Astrocyte (in vitro differentiated cells and primary cell): ENCODE measurements around the gene MMP7. TPM values are rescaled to one million over a fixed set of nuclear protein-coding genes. Genes with fewer than 3 reads are reported as not detected.

Experiments used
- DNase-seq: peaks from one replicate; pipeline ENCODE4 v3.0.0-alpha.2; 2010; ENCODE audit warnings: low read depth
- FAIRE-seq: peaks from 2 replicates; lab custom pipeline; 2011; peaks lifted over from hg19 to GRCh38; lab: Jason Lieb, UNC
- H2AFZ ChIP-seq: 2 replicates; pipeline ENCODE4 v1.6.0; 2012; ENCODE audit warnings: low read depth, low read length, inconsistent platforms
- H3K27ac ChIP-seq: 2 replicates; pipeline ENCODE4 v1.5.1; 2011; ENCODE audit warnings: low read depth, low read length, inconsistent platforms
- H3K27me3 ChIP-seq: 2 replicates; pipeline ENCODE4 v1.6.0; 2011; ENCODE audit warnings: low read length, inconsistent platforms; ENCODE audit not compliant: insufficient read depth
- H3K36me3 ChIP-seq: 2 replicates; pipeline ENCODE4 v1.5.1; 2011; ENCODE audit warnings: low read length, inconsistent platforms; ENCODE audit not compliant: insufficient read depth
- H3K4me1 ChIP-seq: 2 replicates; pipeline ENCODE4 v1.5.1; 2011; ENCODE audit warnings: low read length, inconsistent platforms; ENCODE audit not compliant: insufficient read depth
- H3K4me2 ChIP-seq: 2 replicates; pipeline ENCODE4 v1.6.0; 2012; ENCODE audit warnings: low read length, inconsistent platforms
- H3K4me3 ChIP-seq: 2 replicates; pipeline ENCODE4 v1.5.1; 2011; ENCODE audit warnings: low read depth, mild to moderate bottlenecking, low read length, inconsistent platforms; ENCODE audit not compliant: insufficient read depth
- H3K79me2 ChIP-seq: 2 replicates; pipeline ENCODE4 v1.6.0; 2012; ENCODE audit warnings: mild to moderate bottlenecking, low read length, inconsistent platforms; ENCODE audit not compliant: insufficient read depth
- H3K9ac ChIP-seq: 2 replicates; pipeline ENCODE4 v1.6.0; 2012; ENCODE audit warnings: mild to moderate bottlenecking, low read length, inconsistent platforms
- H3K9me3 ChIP-seq: 2 replicates; pipeline ENCODE4 v1.5.1; 2012; ENCODE audit warnings: low read depth, mild to moderate bottlenecking, low read length, inconsistent platforms; ENCODE audit not compliant: insufficient read depth
- H4K20me1 ChIP-seq: 2 replicates; pipeline ENCODE4 v1.6.0; 2012; ENCODE audit warnings: low read length, inconsistent platforms; ENCODE audit not compliant: insufficient read depth
- H3K27ac Mint-ChIP-seq: one replicate; pipeline ENCODE4 v1.8.0; 2021; ENCODE audit warnings: mild to moderate bottlenecking, mixed read lengths; ENCODE audit not compliant: unreplicated experiment
- H3K27me3 Mint-ChIP-seq: one replicate; pipeline ENCODE4 v1.8.0; 2021; ENCODE audit warnings: low read depth, mixed read lengths; ENCODE audit not compliant: unreplicated experiment
- H3K36me3 Mint-ChIP-seq: one replicate; pipeline ENCODE4 v1.8.0; 2021; ENCODE audit warnings: low read depth, mixed read lengths; ENCODE audit not compliant: unreplicated experiment
- H3K4me1 Mint-ChIP-seq: one replicate; pipeline ENCODE4 v1.8.0; 2021; ENCODE audit warnings: low read depth, mixed read lengths; ENCODE audit not compliant: unreplicated experiment
- H3K4me3 Mint-ChIP-seq: one replicate; pipeline ENCODE4 v1.8.0; 2021; ENCODE audit warnings: mild to moderate bottlenecking, moderate library complexity, mixed read lengths; ENCODE audit not compliant: unreplicated experiment
- H3K9me3 Mint-ChIP-seq: one replicate; pipeline ENCODE4 v1.8.0; 2021; ENCODE audit warnings: mild to moderate bottlenecking, mixed read lengths; ENCODE audit not compliant: unreplicated experiment
- CTCF ChIP-seq: IDR thresholded peaks from 2 replicates; pipeline ENCODE4 v1.5.1; 2011; ENCODE audit warnings: low read depth, mild to moderate bottlenecking, inconsistent platforms, low read length, moderate library complexity; ENCODE audit not compliant: insufficient read depth
- EZH2 ChIP-seq: IDR thresholded peaks from 2 replicates; pipeline ENCODE4 v1.6.1; 2012; ENCODE audit warnings: mild to moderate bottlenecking, low read length, inconsistent platforms; ENCODE audit not compliant: insufficient read depth
- total RNA-seq: library from RNA; stranded (reverse); gene quantifications from 2 replicates; pipeline ENCODE4 v1.2.1, GENCODE V29; 2021

Gene MMP7
- total RNA-seq, 1 donor from 2014 or later, result 2.6 TPM

GRCh38 chr11:102559839-102560238, 29.3 kb upstream of the MMP7 start:
- Mint-ChIP-seq H3K27ac (no peak overlapping the region), H3K9me3 (no peaks in the 10 kb centered on the region), H3K4me1 (peaks cover 18% of the 10 kb centered on the region), H3K36me3 (no peaks in the 10 kb centered on the region), H3K4me3 (no peak overlapping the region), H3K27me3 (no peaks in the 10 kb centered on the region)
- Histone ChIP-seq H3K9me3 (no peaks in the 10 kb centered on the region), H3K27me3 (no peaks in the 10 kb centered on the region), H3K27ac (no peak overlapping the region), H3K79me2 (no peaks in the 10 kb centered on the region), H3K9ac (no peak overlapping the region), H3K4me3 (no peak overlapping the region), H2AFZ (no peak overlapping the region), H3K4me2 (no peak overlapping the region), H3K36me3 (no peaks in the 10 kb centered on the region), H4K20me1 (no peaks in the 10 kb centered on the region), H3K4me1 (peaks cover 2% of the 10 kb centered on the region)
- DNase-seq (no peak), FAIRE-seq (no peak)
- TF ChIP-seq EZH2 (no peak), CTCF (no peak)

- no peak overlapping the region for H3K9ac ChIP-seq
- H3K4me1 Mint-ChIP-seq, result peaks cover 25% of the 10 kb centered on the region
Measured at GRCh38 chr11:102555091-102555490, 24.5 kb upstream of the MMP7 start.

GRCh38 chr11:102553835-102554282, 23.3 kb upstream of the MMP7 start:
- Histone ChIP-seq H3K9me3 (no peaks in the 10 kb centered on the region), H3K9ac (no peak overlapping the region), H3K27ac (no peak overlapping the region), H3K79me2 (no peaks in the 10 kb centered on the region), H3K4me3 (no peak overlapping the region), H3K4me2 (no peak overlapping the region), H3K4me1 (peaks cover 13% of the 10 kb centered on the region), H2AFZ (no peak overlapping the region), H3K27me3 (no peaks in the 10 kb centered on the region), H3K36me3 (no peaks in the 10 kb centered on the region), H4K20me1 (no peaks in the 10 kb centered on the region)
- Mint-ChIP-seq H3K4me3 (no peak overlapping the region), H3K27ac (no peak overlapping the region), H3K9me3 (no peaks in the 10 kb centered on the region), H3K4me1 (peaks cover 25% of the 10 kb centered on the region), H3K36me3 (no peaks in the 10 kb centered on the region), H3K27me3 (no peaks in the 10 kb centered on the region)
- no peak for DNase-seq
- no peak for TF ChIP-seq CTCF
- TF ChIP-seq EZH2, result no peak
- FAIRE-seq, result no peak

More at GRCh38 chr11:102555091-102555490, 24.5 kb upstream of the MMP7 start:
- Histone ChIP-seq H3K79me2 (no peaks in the 10 kb centered on the region), H3K36me3 (no peaks in the 10 kb centered on the region), H4K20me1 (no peaks in the 10 kb centered on the region), H3K27ac (no peak overlapping the region), H3K4me2 (no peak overlapping the region), H2AFZ (no peak overlapping the region), H3K9me3 (no peaks in the 10 kb centered on the region), H3K4me3 (no peak overlapping the region), H3K4me1 (peaks cover 13% of the 10 kb centered on the region), H3K27me3 (no peaks in the 10 kb centered on the region)
- no peak for DNase-seq
- no peak for TF ChIP-seq EZH2
- Mint-ChIP-seq H3K9me3 (no peaks in the 10 kb centered on the region), H3K36me3 (no peaks in the 10 kb centered on the region), H3K4me3 (no peak overlapping the region), H3K27ac (no peak overlapping the region), H3K27me3 (no peaks in the 10 kb centered on the region)
- no peak for FAIRE-seq
